ENCODE data around the gene EBF3.
A peak's percentile ranks its signal among the peaks of the same experiment; 100 is the strongest.

Gene EBF3

GRCh38 chr10:129892548-129893052 is 71.5 kb downstream of the EBF3 start:
- no peak for DNase-seq

GRCh38 chr10:129891806-129892205 is 72.3 kb downstream of the EBF3 start:
- no peak for DNase-seq

GRCh38 chr10:129890170-129890569 is 73.9 kb downstream of the EBF3 start:
- no peak for DNase-seq

GRCh38 chr10:129888784-129889616 is 75.1 kb downstream of the EBF3 start:
- peak in 2 of 56 donors; percentile 6 to 14 for DNase-seq

- no peak for DNase-seq
Measured at GRCh38 chr10:129887986-129888783, 75.9 kb downstream of the EBF3 start.

GRCh38 chr10:129887381-129887905 is 76.6 kb downstream of the EBF3 start:
- no peak for DNase-seq

- DNase-seq: no peak
Measured at GRCh38 chr10:129886263-129886662, 77.8 kb downstream of the EBF3 start.

GRCh38 chr10:129885526-129885925 is 78.5 kb downstream of the EBF3 start:
- DNase-seq: no peak

- no peak for DNase-seq
Measured at GRCh38 chr10:129884398-129885078, 79.5 kb downstream of the EBF3 start.

- DNase-seq: no peak
Measured at GRCh38 chr10:129883626-129884397, 80.3 kb downstream of the EBF3 start.

GRCh38 chr10:129883029-129883428 is 81.0 kb downstream of the EBF3 start:
- DNase-seq: no peak

GRCh38 chr10:129882291-129883010 is 81.6 kb downstream of the EBF3 start:
- no peak for DNase-seq

- DNase-seq: no peak
Measured at GRCh38 chr10:129881641-129882040, 82.4 kb downstream of the EBF3 start.

GRCh38 chr10:129880191-129880870 is 83.7 kb downstream of the EBF3 start:
- no peak for DNase-seq

- DNase-seq: no peak
Measured at GRCh38 chr10:129879655-129880054, 84.4 kb downstream of the EBF3 start.

- no peak for DNase-seq
Measured at GRCh38 chr10:129878835-129879234, 85.2 kb downstream of the EBF3 start.

- no peak for DNase-seq
Measured at GRCh38 chr10:129877773-129878371, 86.2 kb downstream of the EBF3 start.

- DNase-seq: no peak
Measured at GRCh38 chr10:129876838-129877237, 87.2 kb downstream of the EBF3 start.
